GM12872 (cell line): ENCODE measurements around the gene NTF4.

Experiments used
- CTCF ChIP-seq: IDR thresholded peaks from 3 replicates; pipeline ENCODE4 v1.5.1; 2011; ENCODE audit warnings: low read depth, mild to moderate bottlenecking, low read length, moderate library complexity; ENCODE audit not compliant: insufficient read depth

The NTF4 gene

GRCh38 chr19:49071860-49072547 is 7.4 kb upstream of the NTF4 start:
- TF ChIP-seq CTCF: no peak

- no peak for TF ChIP-seq CTCF
Measured at GRCh38 chr19:49070416-49070815, 5.8 kb upstream of the NTF4 start.

GRCh38 chr19:49069026-49069425 is 4.4 kb upstream of the NTF4 start:
- no peak for TF ChIP-seq CTCF

DNA sequence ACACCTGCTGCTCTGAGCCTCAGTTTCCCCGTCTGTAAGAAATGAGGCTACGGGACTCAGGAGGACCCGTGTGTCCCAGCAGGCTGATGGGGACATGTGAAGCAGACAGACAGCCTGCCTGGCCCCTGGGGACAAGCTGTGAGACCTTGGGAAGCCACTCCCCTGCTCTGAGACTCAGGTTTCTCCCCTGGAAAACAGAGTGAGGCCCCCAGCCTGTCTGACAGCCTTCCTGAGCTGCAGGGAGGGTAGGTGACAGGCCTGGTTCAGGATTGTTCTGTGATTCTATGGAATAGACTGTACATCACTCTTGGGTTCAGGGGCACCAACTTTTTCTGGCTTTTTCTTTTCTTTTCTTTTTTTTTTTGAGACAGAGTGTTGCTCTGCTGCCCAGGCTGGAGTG is 2.9 kb upstream of the NTF4 start:
- no peak for TF ChIP-seq CTCF

DNA sequence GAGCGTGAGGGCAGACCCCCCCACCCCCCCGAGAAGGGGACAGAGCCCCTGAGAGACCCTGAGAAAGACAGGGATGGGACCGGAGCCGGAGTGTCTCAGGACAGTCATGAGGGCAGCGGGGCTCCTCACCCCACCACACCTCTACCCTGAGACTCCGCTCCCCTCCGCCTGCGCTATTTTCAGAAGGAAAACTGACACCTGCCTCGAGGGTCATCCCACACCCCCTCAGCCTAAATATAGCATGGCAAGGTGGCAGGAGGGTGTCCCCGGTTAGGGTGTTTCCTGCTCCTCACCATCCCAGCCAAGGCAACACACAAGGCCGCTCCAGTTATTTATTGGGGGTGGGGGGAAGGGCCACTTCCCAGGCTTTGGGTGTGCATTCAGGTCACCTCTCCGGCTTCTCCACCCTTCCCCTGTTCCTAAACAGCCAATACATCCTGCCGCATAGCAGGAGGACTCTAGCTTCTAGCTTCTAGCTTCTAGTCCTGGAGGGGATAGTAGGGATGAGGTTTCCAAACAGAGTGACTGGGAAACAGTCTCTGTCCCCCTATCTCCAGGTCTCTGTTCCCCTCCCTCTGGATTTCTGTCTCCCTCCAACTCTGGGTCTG is 1.4 kb upstream of the NTF4 start:
- no peak for TF ChIP-seq CTCF

GRCh38 chr19:49064029-49064629 is 489 bp downstream of the NTF4 start:
- TF ChIP-seq CTCF: no peak

- no peak for TF ChIP-seq CTCF
Measured at GRCh38 chr19:49061445-49061844, 3.2 kb downstream of the NTF4 start.
